K562 (cell line): ENCODE results near the gene BDH1. TPM values are rescaled to one million over a fixed set of nuclear protein-coding genes. Genes with fewer than 3 reads are reported as not detected.

Experiments used
- CBX2 ChIP-seq: fragments of 200-600 bp; sonication (generic); IDR thresholded peaks from one replicate; pipeline ENCODE4 v1.6.1; 2012; ENCODE audit warnings: mild to moderate bottlenecking, low read length, inconsistent platforms; ENCODE audit not compliant: insufficient read depth, poor library complexity, severe bottlenecking
- HNRNPLL ChIP-seq: fragments of 200-400 bp; formaldehyde crosslinking; IDR thresholded peaks from 2 replicates; pipeline ENCODE4 v1.6.1; 2017; ENCODE audit warnings: low read length, low read depth, mild to moderate bottlenecking; ENCODE audit not compliant: poor library complexity, severe bottlenecking
- JUND ChIP-seq, 2 experiments: IDR thresholded peaks; 2 replicates in 1 of 2; 3 replicates in 1 of 2; pipeline ENCODE4 v1.6.1; 2011; ENCODE audit warnings: borderline replicate concordance in 2 of 2, low read depth in 2 of 2, low read length in 2 of 2, improper control_type of control experiment in 1 of 2, missing biosample characterization in 1 of 2, missing genetic modification characterization in 1 of 2, missing genetic modification reagents in 1 of 2
- MTA3 ChIP-seq: fragments of 450-650 bp; formaldehyde crosslinking; IDR thresholded peaks from 2 replicates; pipeline ENCODE4 v1.6.1; 2017; ENCODE audit warnings: mild to moderate bottlenecking, borderline replicate concordance
- RBM34 ChIP-seq: fragments of 200-400 bp; formaldehyde crosslinking; IDR thresholded peaks from 2 replicates; pipeline ENCODE4 v1.6.1; 2018; ENCODE audit warnings: low read length, borderline replicate concordance; ENCODE audit not compliant: insufficient read depth
- TEAD2 ChIP-seq: fragments of 450-650 bp; IDR thresholded peaks from 2 replicates; pipeline ENCODE4 v1.6.1; 2016; ENCODE audit warnings: missing genetic modification characterization, control low read depth, missing compliant biosample characterization
- ZC3H8 ChIP-seq: fragments of 450-650 bp; IDR thresholded peaks from 2 replicates; pipeline ENCODE4 v1.6.1; 2017
- polyA plus RNA-seq, 8 experiments: library from polyadenylated mRNA; depleted of rRNA in 4 of 8; stranded (reverse) in 5 of 8; unstranded in 3 of 8; fragments of >200 nt; fragmentation: Nextera tagmentation in 2 of 8; fragmentation: Illumina TruSeq in 1 of 8; extraction: Ambion mirVana in 2 of 8; extraction: Trizol in 1 of 8; gene quantifications; 2 replicates each; pipeline versions ENCODE4 v1.2.1 to v1.2.3, GENCODE V29; 2011 to 2014; ENCODE audit warnings: inconsistent platforms in 1 of 8, missing spikeins in 1 of 8
- total RNA-seq, 7 experiments: library from RNA; depleted of rRNA in 6 of 7; stranded (reverse); fragments of >200 nt in 6 of 7; fragmentation: Illumina TruSeq in 2 of 7; extraction: Trizol in 2 of 7; gene quantifications; 2 replicates each; pipeline versions ENCODE4 v1.2.1 to v1.2.3, GENCODE V29; 2011 to 2021; ENCODE audit warnings: low replicate concordance in 1 of 7
- TF ChIP-seq, protein P1 (sequence below): sonication (generic); formaldehyde crosslinking; IDR thresholded peaks from 2 replicates; pipeline ENCODE4 v1.8.0; 2022; ENCODE audit warnings: missing genetic modification reagents, mild to moderate bottlenecking, borderline replicate concordance
- TF ChIP-seq, protein P2 (sequence below), 3 experiments: IDR thresholded peaks in 2 of 3; conservative IDR thresholded peaks in 1 of 3; 2 replicates each; pipeline ENCODE4 v1.5.1; 2011 to 2012; ENCODE audit warnings: low read length in 3 of 3, mild to moderate bottlenecking in 3 of 3, control low read depth in 2 of 3, improper control_type of control experiment in 1 of 3, inconsistent platforms in 1 of 3, low read depth in 1 of 3, mixed read lengths in 1 of 3, moderate library complexity in 1 of 3; ENCODE audit not compliant: insufficient read depth in 2 of 3
- TF ChIP-seq, protein P3 (sequence below): fragments of 450-650 bp; IDR thresholded peaks from 2 replicates; pipeline ENCODE4 v1.7.1; 2018; ENCODE audit warnings: mild to moderate bottlenecking, low read depth; ENCODE audit not compliant: partially characterized antibody
- TF ChIP-seq, protein P4 (sequence below): sonication (generic); formaldehyde crosslinking; IDR thresholded peaks from 2 replicates; pipeline ENCODE4 v1.8.1; 2023; ENCODE audit warnings: mild to moderate bottlenecking, missing genetic modification reagents
- TF ChIP-seq, protein P5 (sequence below), 3 experiments: fragments of 200-800 bp in 1 of 3; sonication (Bioruptor generic) in 1 of 3; sonication (generic) in 1 of 3; formaldehyde crosslinking in 1 of 3; IDR thresholded peaks; 2 replicates each; pipeline versions ENCODE4 v1.6.1 to v1.8.0; 2016 to 2022; ENCODE audit warnings: mild to moderate bottlenecking in 2 of 3, missing compliant biosample characterization in 2 of 3, missing genetic modification characterization in 2 of 3, missing genetic modification reagents in 1 of 3

BDH1 gene
- total and polyA plus RNA-seq, 9 of the 15 experiments (the other 6 are each of a cell fraction or from before 2014, with no cell fraction given), result 0.07 to 0.89 (median 0.12) TPM; not detected in 3

DNA sequence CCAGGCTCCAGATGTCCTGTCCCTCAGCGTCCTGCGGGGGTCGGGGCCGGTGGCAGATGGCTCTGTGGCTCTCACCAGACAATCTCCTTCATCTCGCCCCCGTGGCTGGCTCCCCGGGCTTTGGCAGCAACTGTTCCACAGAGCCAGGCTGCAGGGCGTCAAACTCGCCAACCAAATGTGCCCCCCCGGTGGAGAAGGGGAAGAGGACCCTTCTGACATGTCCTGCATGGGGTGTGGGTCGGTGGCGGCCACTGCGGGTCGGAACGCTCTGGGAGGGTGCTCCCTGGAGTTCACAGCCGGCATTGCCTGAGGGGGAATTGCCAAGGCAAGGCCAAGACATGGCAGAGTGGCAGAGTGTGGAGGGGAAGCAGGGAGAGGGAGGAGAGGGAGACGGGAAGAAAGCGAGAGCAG, 36.0 kb downstream of the BDH1 start (continued):
- TF ChIP-seq, protein P1, sequence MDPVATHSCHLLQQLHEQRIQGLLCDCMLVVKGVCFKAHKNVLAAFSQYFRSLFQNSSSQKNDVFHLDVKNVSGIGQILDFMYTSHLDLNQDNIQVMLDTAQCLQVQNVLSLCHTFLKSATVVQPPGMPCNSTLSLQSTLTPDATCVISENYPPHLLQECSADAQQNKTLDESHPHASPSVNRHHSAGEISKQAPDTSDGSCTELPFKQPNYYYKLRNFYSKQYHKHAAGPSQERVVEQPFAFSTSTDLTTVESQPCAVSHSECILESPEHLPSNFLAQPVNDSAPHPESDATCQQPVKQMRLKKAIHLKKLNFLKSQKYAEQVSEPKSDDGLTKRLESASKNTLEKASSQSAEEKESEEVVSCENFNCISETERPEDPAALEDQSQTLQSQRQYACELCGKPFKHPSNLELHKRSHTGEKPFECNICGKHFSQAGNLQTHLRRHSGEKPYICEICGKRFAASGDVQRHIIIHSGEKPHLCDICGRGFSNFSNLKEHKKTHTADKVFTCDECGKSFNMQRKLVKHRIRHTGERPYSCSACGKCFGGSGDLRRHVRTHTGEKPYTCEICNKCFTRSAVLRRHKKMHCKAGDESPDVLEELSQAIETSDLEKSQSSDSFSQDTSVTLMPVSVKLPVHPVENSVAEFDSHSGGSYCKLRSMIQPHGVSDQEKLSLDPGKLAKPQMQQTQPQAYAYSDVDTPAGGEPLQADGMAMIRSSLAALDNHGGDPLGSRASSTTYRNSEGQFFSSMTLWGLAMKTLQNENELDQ (CRISPR knock-in tag), result no peak
- TF ChIP-seq, protein P2, sequence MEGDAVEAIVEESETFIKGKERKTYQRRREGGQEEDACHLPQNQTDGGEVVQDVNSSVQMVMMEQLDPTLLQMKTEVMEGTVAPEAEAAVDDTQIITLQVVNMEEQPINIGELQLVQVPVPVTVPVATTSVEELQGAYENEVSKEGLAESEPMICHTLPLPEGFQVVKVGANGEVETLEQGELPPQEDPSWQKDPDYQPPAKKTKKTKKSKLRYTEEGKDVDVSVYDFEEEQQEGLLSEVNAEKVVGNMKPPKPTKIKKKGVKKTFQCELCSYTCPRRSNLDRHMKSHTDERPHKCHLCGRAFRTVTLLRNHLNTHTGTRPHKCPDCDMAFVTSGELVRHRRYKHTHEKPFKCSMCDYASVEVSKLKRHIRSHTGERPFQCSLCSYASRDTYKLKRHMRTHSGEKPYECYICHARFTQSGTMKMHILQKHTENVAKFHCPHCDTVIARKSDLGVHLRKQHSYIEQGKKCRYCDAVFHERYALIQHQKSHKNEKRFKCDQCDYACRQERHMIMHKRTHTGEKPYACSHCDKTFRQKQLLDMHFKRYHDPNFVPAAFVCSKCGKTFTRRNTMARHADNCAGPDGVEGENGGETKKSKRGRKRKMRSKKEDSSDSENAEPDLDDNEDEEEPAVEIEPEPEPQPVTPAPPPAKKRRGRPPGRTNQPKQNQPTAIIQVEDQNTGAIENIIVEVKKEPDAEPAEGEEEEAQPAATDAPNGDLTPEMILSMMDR (IDR thresholded peaks at IDR 0.05 in 2 of 3, conservative IDR thresholded peaks at IDR 0.05 in 1 of 3; ENCODE audit: insufficient read depth in 2 of 3, low read depth in 1 of 3, low read length in 3 of 3), result peak; percentile 7 to 39 (median 29); a peak in 1 of 6 replicates
- TF ChIP-seq MTA3 (no peak), JUND (IDR thresholded peaks at IDR 0.05; ENCODE audit: borderline replicate concordance, low read depth, low read length) (no peak), JUND (tag; IDR thresholded peaks at IDR 0.05; ENCODE audit: borderline replicate concordance, low read depth, low read length) (no peak), ZC3H8 (no peak), HNRNPLL (no peak), TEAD2 (tag) (no peak), CBX2 (no peak), RBM34 (no peak)
- TF ChIP-seq, protein P3, sequence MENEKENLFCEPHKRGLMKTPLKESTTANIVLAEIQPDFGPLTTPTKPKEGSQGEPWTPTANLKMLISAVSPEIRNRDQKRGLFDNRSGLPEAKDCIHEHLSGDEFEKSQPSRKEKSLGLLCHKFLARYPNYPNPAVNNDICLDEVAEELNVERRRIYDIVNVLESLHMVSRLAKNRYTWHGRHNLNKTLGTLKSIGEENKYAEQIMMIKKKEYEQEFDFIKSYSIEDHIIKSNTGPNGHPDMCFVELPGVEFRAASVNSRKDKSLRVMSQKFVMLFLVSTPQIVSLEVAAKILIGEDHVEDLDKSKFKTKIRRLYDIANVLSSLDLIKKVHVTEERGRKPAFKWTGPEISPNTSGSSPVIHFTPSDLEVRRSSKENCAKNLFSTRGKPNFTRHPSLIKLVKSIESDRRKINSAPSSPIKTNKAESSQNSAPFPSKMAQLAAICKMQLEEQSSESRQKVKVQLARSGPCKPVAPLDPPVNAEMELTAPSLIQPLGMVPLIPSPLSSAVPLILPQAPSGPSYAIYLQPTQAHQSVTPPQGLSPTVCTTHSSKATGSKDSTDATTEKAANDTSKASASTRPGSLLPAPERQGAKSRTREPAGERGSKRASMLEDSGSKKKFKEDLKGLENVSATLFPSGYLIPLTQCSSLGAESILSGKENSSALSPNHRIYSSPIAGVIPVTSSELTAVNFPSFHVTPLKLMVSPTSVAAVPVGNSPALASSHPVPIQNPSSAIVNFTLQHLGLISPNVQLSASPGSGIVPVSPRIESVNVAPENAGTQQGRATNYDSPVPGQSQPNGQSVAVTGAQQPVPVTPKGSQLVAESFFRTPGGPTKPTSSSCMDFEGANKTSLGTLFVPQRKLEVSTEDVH, result no peak
- TF ChIP-seq, protein P4, sequence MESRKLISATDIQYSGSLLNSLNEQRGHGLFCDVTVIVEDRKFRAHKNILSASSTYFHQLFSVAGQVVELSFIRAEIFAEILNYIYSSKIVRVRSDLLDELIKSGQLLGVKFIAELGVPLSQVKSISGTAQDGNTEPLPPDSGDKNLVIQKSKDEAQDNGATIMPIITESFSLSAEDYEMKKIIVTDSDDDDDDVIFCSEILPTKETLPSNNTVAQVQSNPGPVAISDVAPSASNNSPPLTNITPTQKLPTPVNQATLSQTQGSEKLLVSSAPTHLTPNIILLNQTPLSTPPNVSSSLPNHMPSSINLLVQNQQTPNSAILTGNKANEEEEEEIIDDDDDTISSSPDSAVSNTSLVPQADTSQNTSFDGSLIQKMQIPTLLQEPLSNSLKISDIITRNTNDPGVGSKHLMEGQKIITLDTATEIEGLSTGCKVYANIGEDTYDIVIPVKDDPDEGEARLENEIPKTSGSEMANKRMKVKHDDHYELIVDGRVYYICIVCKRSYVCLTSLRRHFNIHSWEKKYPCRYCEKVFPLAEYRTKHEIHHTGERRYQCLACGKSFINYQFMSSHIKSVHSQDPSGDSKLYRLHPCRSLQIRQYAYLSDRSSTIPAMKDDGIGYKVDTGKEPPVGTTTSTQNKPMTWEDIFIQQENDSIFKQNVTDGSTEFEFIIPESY, result peak; percentile 73; the same call in 1 of the 2 replicates
- TF ChIP-seq, protein P5, sequence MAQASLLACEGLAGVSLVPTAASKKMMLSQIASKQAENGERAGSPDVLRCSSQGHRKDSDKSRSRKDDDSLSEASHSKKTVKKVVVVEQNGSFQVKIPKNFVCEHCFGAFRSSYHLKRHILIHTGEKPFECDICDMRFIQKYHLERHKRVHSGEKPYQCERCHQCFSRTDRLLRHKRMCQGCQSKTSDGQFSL (CRISPR knock-in tag; IDR thresholded peaks at IDR 0.05), result peak; percentile 55; the same call in 1 of the 2 replicates
- TF ChIP-seq, protein P5 (tag; IDR thresholded peaks at IDR 0.05), result no peak
- TF ChIP-seq, all 486 proteins: peak for 4
